Esophagus muscularis mucosa (tissue), 4 donors: ENCODE data around the gene IGSF8. TPM values are rescaled to one million over a fixed set of nuclear protein-coding genes. Genes with fewer than 3 reads are reported as not detected.

Experiments used
- DNase-seq: peaks from one replicate; pipeline ENCODE4 v3.0.0-alpha.2; 2017; ENCODE audit errors: extremely low spot score
- H3K27ac ChIP-seq, 4 donors: fragments of 200-600 bp; sonication (generic); replicated peaks in 1 of 4; 1 replicate in 3 of 4; 2 replicates in 1 of 4; pipeline ENCODE4 v1.5.1; 2016 to 2019; ENCODE audit warnings: mild to moderate bottlenecking in 1 of 4
- H3K27me3 ChIP-seq, 4 donors: fragments of 200-600 bp; sonication (generic); one replicate each; pipeline versions ENCODE4 v1.5.1 to v1.6.0; 2016 to 2019
- H3K36me3 ChIP-seq, 4 donors: fragments of 200-600 bp; sonication (generic); one replicate each; pipeline ENCODE4 v1.5.1; 2016 to 2019
- H3K4me1 ChIP-seq, 4 donors: fragments of 200-600 bp; sonication (generic); one replicate each; pipeline ENCODE4 v1.5.1; 2016 to 2019
- H3K4me3 ChIP-seq, 4 donors: fragments of 200-600 bp; sonication (generic); 1 replicate in 2 of 4; 2 replicates in 2 of 4; pipeline ENCODE4 v1.5.1; 2016 to 2019; ENCODE audit warnings: mild to moderate bottlenecking in 4 of 4, moderate library complexity in 1 of 4
- H3K9me3 ChIP-seq, 4 donors: fragments of 200-600 bp; sonication (generic); 1 replicate in 3 of 4; 2 replicates in 1 of 4; pipeline ENCODE4 v1.5.1; 2016 to 2019
- CTCF ChIP-seq, 3 experiments: fragments of 200-600 bp in 2 of 3; fragments of 450-650 bp in 1 of 3; sonication (generic) in 2 of 3; IDR thresholded peaks; one replicate each; pipeline ENCODE4 v1.5.1; 2017 to 2019; ENCODE audit warnings: antibody characterized with exemption in 3 of 3, mild to moderate bottlenecking in 2 of 3, moderate library complexity in 1 of 3
- EP300 ChIP-seq: sonication (generic); formaldehyde crosslinking; IDR thresholded peaks from one replicate; pipeline ENCODE4 v1.6.1; 2017; ENCODE audit warnings: antibody characterized with exemption
- POLR2A ChIP-seq: fragments of 450-650 bp; IDR thresholded peaks from one replicate; pipeline ENCODE4 v1.6.1; 2017; ENCODE audit warnings: antibody characterized with exemption, moderate library complexity, mild to moderate bottlenecking, low read depth
- POLR2AphosphoS5 ChIP-seq, 2 donors: sonication (generic); formaldehyde crosslinking; IDR thresholded peaks; one replicate each; pipeline ENCODE4 v1.6.1; 2017; ENCODE audit warnings: antibody characterized with exemption in 2 of 2
- WGBS: methylation state at CpG from one replicate; pipeline ENCODE4 v1.1.5; 2018; 5-methylcytosine and 5-hydroxymethylcytosine counted together
- intact Hi-C: fragments of 100-400 bp; cut with DNase I; formaldehyde crosslinking; loops from one replicate; pipeline ENCODE4 v1.15.1; 2023
- total RNA-seq, 4 donors: library from RNA; depleted of rRNA; stranded (reverse); fragments of >200 nt; gene quantifications; one replicate each; pipeline versions ENCODE4 v1.1.0 to v1.2.1, GENCODE V29; 2016

IGSF8 gene
- total RNA-seq, 4 donors from 2014 or later: 12.0 to 27.0 (median 21.9) TPM

GRCh38 chr1:160098852-160099561 is 588 bp upstream of the IGSF8 start:
- DNase-seq: peak; percentile 99
- Histone ChIP-seq H3K4me1 (peaks cover 51 to 80% (median 75%) of the 10 kb centered on the region in 4 donors), H3K9me3 (no peaks in the 10 kb centered on the region), H3K36me3 (peaks cover 0 to 15% (median 12%) of the 10 kb centered on the region in 4 donors), H3K27me3 (no peaks in the 10 kb centered on the region), H3K27ac (peak overlapping the region; percentile 94 to 98 (median 96)), H3K4me3 (peak overlapping the region; percentile 68 to 94 (median 86))
- 3% methylated on average over 8 of the region's 40 CpGs for WGBS
- intact Hi-C loops: no loop called here
- TF ChIP-seq EP300: no peak
- no peak for TF ChIP-seq POLR2A
- peak; percentile 86 to 92 for TF ChIP-seq POLR2AphosphoS5 (IDR thresholded peaks at IDR 0.05)
- TF ChIP-seq CTCF (IDR thresholded peaks at IDR 0.05): no peak

GRCh38 chr1:160097151-160097910 is 1.1 kb downstream of the IGSF8 start:
- Histone ChIP-seq H3K4me1 (peaks cover 42 to 64% (median 58%) of the 10 kb centered on the region in 4 donors), H3K4me3 (peak overlapping the region; percentile 68 to 94 (median 86)), H3K27ac (peak overlapping the region; percentile 94 to 98 (median 96)), H3K27me3 (no peaks in the 10 kb centered on the region), H3K36me3 (peaks cover 8 to 30% (median 29%) of the 10 kb centered on the region in 4 donors), H3K9me3 (no peaks in the 10 kb centered on the region)
- TF ChIP-seq CTCF (IDR thresholded peaks at IDR 0.05): no peak
- no peak for TF ChIP-seq EP300
- no peak for TF ChIP-seq POLR2A
- no peak for TF ChIP-seq POLR2AphosphoS5 (IDR thresholded peaks at IDR 0.05)
- no peak for DNase-seq
- 79% methylated on average over 5 of the region's 5 CpGs for WGBS
- intact Hi-C loops: no loop called here

GRCh38 chr1:160096274-160097116 is 1.9 kb downstream of the IGSF8 start:
- TF ChIP-seq POLR2AphosphoS5 (IDR thresholded peaks at IDR 0.05) (peak; percentile 20 to 61), EP300 (no peak)
- Histone ChIP-seq H3K4me1 (peaks cover 35 to 55% (median 49%) of the 10 kb centered on the region in 4 donors), H3K27me3 (no peaks in the 10 kb centered on the region), H3K9me3 (no peaks in the 10 kb centered on the region), H3K36me3 (peaks cover 17 to 39% (median 37%) of the 10 kb centered on the region in 4 donors), H3K27ac (peak overlapping the region; percentile 94 to 98 (median 96)), H3K4me3 (peak overlapping the region in 2 of 4 donors; percentile 68 to 83)
- 59% methylated on average over 4 of the region's 4 CpGs for WGBS
- intact Hi-C loops: no loop called here
- DNase-seq: no peak

GRCh38 chr1:160095382-160096105 is 2.9 kb downstream of the IGSF8 start:
- TF ChIP-seq POLR2AphosphoS5 (IDR thresholded peaks at IDR 0.05): no peak
- no peak for TF ChIP-seq EP300
- TF ChIP-seq CTCF (IDR thresholded peaks at IDR 0.05): no peak
- TF ChIP-seq POLR2A: no peak

More at GRCh38 chr1:160095382-160096105, 2.9 kb downstream of the IGSF8 start:
- peaks cover 31 to 46% (median 40%) of the 10 kb centered on the region in 4 donors for H3K4me1 ChIP-seq
- H3K27ac ChIP-seq: peak overlapping the region in 2 of 4 donors; percentile 94 to 95
- WGBS: 79% methylated on average over 2 of the region's 4 CpGs
- no peak overlapping the region for H3K4me3 ChIP-seq
- no peaks in the 10 kb centered on the region for H3K9me3 ChIP-seq
- peaks cover 21 to 47% (median 46%) of the 10 kb centered on the region in 4 donors for H3K36me3 ChIP-seq
- no peaks in the 10 kb centered on the region for H3K27me3 ChIP-seq
- no peak for DNase-seq
- intact Hi-C loops: loop anchor here (2.0 kb wide), 1 partner anchor 187 kb away; no protein-coding TSS in a partner anchor
